GM23338 (cell line): ENCODE measurements around the gene ELOVL6.

Source experiments
- CREB1 ChIP-seq: fragments of 250-450 bp; sonication (Bioruptor Pico); IDR thresholded peaks from 2 replicates; pipeline ENCODE4 v1.5.0; 2020; ENCODE audit warnings: low read depth, mild to moderate bottlenecking, moderate library complexity
- EZH2 ChIP-seq: fragments of 200-600 bp; sonication (generic); IDR thresholded peaks from one replicate; pipeline ENCODE4 v1.8.0; 2017; ENCODE audit warnings: antibody characterized with exemption, mild to moderate bottlenecking, low read depth; ENCODE audit not compliant: unreplicated experiment
- EZH2phosphoT487 ChIP-seq: fragments of 200-600 bp; sonication (generic); IDR thresholded peaks from one replicate; pipeline ENCODE4 v1.8.1; 2018; ENCODE audit warnings: antibody characterized with exemption; ENCODE audit not compliant: unreplicated experiment
- JUNB ChIP-seq: IDR thresholded peaks from one replicate; pipeline ENCODE4 v1.6.1; 2016; ENCODE audit warnings: antibody characterized with exemption; ENCODE audit not compliant: unreplicated experiment
- NANOG ChIP-seq: IDR thresholded peaks from 2 replicates; pipeline ENCODE4 v1.6.1; 2016; ENCODE audit warnings: antibody characterized with exemption, borderline replicate concordance
- POLR2AphosphoS5 ChIP-seq: IDR thresholded peaks from 2 replicates; pipeline ENCODE4 v1.6.1; 2016; ENCODE audit warnings: antibody characterized with exemption, low read depth
- STAT1 ChIP-seq: IDR thresholded peaks from one replicate; pipeline ENCODE4 v1.6.1; 2016; ENCODE audit warnings: antibody characterized with exemption; ENCODE audit not compliant: unreplicated experiment
- ZNF114 ChIP-seq: fragments of 250-450 bp; sonication (Bioruptor Pico); IDR thresholded peaks from 2 replicates; pipeline ENCODE4 v1.5.0; 2020; ENCODE audit warnings: mild to moderate bottlenecking, moderate library complexity
- TF ChIP-seq, protein P1 (sequence below), 2 experiments: fragments of 200-600 bp in 1 of 2; sonication (generic) in 1 of 2; conservative IDR thresholded peaks; 2 replicates each; pipeline versions ENCODE4 v1.5.1 to v1.6.1; 2016 to 2017; ENCODE audit warnings: antibody characterized with exemption in 2 of 2, low read depth in 2 of 2, mild to moderate bottlenecking in 2 of 2, moderate library complexity in 1 of 2
- TF ChIP-seq, protein P2 (sequence below): IDR thresholded peaks from one replicate; pipeline ENCODE4 v1.6.1; 2018; ENCODE audit warnings: antibody characterized with exemption; ENCODE audit not compliant: unreplicated experiment
- TF ChIP-seq, protein P3 (sequence below): IDR thresholded peaks from 2 replicates; pipeline ENCODE4 v1.6.1; 2016; ENCODE audit warnings: antibody characterized with exemption
- TF ChIP-seq, protein P4 (sequence below): fragments of 250-450 bp; sonication (Bioruptor Pico); IDR thresholded peaks from 2 replicates; pipeline ENCODE4 v1.5.0; 2020; ENCODE audit warnings: mild to moderate bottlenecking, moderate library complexity

DNA sequence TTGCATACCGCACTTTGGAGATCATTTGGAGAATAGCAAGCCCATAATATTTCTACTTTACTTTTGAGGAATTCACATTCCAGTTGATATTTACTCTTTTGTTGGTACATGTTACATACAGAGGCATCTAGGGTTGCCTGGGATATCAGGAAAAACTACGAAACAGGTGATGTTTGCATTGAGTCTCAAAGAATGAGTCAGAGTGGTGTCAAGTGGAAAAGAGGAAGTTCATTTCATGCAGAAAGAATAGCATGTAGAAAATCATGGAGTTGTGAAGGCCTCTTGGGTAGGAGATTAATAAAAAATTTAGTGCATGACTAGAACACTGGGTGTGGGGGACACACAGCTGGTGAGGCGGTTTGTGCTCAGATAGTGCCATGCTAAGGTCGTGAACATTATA, 33.5 kb upstream of the ELOVL6 start:
- TF ChIP-seq EZH2 (no peak), EZH2phosphoT487 (no peak), JUNB (no peak), POLR2AphosphoS5 (no peak), STAT1 (no peak), CREB1 (CRISPR knock-in tag) (no peak), ZNF114 (CRISPR knock-in tag) (no peak), NANOG (no peak)
- TF ChIP-seq, protein P1, sequence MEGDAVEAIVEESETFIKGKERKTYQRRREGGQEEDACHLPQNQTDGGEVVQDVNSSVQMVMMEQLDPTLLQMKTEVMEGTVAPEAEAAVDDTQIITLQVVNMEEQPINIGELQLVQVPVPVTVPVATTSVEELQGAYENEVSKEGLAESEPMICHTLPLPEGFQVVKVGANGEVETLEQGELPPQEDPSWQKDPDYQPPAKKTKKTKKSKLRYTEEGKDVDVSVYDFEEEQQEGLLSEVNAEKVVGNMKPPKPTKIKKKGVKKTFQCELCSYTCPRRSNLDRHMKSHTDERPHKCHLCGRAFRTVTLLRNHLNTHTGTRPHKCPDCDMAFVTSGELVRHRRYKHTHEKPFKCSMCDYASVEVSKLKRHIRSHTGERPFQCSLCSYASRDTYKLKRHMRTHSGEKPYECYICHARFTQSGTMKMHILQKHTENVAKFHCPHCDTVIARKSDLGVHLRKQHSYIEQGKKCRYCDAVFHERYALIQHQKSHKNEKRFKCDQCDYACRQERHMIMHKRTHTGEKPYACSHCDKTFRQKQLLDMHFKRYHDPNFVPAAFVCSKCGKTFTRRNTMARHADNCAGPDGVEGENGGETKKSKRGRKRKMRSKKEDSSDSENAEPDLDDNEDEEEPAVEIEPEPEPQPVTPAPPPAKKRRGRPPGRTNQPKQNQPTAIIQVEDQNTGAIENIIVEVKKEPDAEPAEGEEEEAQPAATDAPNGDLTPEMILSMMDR (conservative IDR thresholded peaks at IDR 0.05; ENCODE audit: low read depth in 2 of 2), result no peak
- TF ChIP-seq, protein P2, sequence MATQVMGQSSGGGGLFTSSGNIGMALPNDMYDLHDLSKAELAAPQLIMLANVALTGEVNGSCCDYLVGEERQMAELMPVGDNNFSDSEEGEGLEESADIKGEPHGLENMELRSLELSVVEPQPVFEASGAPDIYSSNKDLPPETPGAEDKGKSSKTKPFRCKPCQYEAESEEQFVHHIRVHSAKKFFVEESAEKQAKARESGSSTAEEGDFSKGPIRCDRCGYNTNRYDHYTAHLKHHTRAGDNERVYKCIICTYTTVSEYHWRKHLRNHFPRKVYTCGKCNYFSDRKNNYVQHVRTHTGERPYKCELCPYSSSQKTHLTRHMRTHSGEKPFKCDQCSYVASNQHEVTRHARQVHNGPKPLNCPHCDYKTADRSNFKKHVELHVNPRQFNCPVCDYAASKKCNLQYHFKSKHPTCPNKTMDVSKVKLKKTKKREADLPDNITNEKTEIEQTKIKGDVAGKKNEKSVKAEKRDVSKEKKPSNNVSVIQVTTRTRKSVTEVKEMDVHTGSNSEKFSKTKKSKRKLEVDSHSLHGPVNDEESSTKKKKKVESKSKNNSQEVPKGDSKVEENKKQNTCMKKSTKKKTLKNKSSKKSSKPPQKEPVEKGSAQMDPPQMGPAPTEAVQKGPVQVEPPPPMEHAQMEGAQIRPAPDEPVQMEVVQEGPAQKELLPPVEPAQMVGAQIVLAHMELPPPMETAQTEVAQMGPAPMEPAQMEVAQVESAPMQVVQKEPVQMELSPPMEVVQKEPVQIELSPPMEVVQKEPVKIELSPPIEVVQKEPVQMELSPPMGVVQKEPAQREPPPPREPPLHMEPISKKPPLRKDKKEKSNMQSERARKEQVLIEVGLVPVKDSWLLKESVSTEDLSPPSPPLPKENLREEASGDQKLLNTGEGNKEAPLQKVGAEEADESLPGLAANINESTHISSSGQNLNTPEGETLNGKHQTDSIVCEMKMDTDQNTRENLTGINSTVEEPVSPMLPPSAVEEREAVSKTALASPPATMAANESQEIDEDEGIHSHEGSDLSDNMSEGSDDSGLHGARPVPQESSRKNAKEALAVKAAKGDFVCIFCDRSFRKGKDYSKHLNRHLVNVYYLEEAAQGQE, result no peak
- TF ChIP-seq, protein P3, sequence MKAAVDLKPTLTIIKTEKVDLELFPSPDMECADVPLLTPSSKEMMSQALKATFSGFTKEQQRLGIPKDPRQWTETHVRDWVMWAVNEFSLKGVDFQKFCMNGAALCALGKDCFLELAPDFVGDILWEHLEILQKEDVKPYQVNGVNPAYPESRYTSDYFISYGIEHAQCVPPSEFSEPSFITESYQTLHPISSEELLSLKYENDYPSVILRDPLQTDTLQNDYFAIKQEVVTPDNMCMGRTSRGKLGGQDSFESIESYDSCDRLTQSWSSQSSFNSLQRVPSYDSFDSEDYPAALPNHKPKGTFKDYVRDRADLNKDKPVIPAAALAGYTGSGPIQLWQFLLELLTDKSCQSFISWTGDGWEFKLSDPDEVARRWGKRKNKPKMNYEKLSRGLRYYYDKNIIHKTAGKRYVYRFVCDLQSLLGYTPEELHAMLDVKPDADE, result no peak
- TF ChIP-seq, protein P4, sequence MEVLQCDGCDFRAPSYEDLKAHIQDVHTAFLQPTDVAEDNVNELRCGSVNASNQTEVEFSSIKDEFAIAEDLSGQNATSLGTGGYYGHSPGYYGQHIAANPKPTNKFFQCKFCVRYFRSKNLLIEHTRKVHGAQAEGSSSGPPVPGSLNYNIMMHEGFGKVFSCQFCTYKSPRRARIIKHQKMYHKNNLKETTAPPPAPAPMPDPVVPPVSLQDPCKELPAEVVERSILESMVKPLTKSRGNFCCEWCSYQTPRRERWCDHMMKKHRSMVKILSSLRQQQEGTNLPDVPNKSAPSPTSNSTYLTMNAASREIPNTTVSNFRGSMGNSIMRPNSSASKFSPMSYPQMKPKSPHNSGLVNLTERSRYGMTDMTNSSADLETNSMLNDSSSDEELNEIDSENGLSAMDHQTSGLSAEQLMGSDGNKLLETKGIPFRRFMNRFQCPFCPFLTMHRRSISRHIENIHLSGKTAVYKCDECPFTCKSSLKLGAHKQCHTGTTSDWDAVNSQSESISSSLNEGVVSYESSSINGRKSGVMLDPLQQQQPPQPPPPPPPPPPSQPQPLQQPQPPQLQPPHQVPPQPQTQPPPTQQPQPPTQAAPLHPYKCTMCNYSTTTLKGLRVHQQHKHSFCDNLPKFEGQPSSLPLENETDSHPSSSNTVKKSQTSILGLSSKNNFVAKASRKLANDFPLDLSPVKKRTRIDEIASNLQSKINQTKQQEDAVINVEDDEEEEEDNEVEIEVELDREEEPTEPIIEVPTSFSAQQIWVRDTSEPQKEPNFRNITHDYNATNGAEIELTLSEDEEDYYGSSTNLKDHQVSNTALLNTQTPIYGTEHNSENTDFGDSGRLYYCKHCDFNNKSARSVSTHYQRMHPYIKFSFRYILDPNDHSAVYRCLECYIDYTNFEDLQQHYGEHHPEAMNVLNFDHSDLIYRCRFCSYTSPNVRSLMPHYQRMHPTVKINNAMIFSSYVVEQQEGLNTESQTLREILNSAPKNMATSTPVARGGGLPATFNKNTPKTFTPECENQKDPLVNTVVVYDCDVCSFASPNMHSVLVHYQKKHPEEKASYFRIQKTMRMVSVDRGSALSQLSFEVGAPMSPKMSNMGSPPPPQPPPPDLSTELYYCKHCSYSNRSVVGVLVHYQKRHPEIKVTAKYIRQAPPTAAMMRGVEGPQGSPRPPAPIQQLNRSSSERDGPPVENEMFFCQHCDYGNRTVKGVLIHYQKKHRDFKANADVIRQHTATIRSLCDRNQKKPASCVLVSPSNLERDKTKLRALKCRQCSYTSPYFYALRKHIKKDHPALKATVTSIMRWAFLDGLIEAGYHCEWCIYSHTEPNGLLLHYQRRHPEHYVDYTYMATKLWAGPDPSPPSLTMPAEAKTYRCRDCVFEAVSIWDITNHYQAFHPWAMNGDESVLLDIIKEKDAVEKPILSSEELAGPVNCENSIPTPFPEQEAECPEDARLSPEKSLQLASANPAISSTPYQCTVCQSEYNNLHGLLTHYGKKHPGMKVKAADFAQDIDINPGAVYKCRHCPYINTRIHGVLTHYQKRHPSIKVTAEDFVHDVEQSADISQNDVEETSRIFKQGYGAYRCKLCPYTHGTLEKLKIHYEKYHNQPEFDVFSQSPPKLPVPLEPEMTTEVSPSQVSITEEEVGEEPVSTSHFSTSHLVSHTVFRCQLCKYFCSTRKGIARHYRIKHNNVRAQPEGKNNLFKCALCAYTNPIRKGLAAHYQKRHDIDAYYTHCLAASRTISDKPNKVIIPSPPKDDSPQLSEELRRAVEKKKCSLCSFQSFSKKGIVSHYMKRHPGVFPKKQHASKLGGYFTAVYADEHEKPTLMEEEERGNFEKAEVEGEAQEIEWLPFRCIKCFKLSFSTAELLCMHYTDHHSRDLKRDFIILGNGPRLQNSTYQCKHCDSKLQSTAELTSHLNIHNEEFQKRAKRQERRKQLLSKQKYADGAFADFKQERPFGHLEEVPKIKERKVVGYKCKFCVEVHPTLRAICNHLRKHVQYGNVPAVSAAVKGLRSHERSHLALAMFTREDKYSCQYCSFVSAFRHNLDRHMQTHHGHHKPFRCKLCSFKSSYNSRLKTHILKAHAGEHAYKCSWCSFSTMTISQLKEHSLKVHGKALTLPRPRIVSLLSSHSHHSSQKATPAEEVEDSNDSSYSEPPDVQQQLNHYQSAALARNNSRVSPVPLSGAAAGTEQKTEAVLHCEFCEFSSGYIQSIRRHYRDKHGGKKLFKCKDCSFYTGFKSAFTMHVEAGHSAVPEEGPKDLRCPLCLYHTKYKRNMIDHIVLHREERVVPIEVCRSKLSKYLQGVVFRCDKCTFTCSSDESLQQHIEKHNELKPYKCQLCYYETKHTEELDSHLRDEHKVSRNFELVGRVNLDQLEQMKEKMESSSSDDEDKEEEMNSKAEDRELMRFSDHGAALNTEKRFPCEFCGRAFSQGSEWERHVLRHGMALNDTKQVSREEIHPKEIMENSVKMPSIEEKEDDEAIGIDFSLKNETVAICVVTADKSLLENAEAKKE (CRISPR knock-in tag), result no peak
